ENCODE results near the gene C10orf53.

Gene C10orf53

DNA sequence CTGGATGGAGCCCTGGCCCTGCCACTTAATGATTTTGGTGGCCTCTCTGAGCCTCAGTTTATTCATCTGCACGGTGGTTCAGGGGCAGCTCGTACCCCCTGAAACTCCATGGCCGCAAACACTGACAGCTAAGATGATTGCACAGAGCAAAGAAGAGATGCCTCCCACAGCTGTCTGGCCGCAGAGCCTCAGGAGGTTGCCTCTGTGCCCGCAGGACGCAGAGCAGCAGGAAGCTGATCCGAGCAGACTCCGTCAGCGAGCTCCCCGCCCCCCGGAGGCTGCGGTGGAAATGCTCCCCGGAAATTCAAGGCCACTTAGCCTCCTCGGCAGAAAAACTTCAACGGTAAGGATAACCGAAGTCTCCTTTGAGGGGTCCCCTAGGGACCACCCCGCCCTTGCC, 30.2 kb upstream of the C10orf53 start:
- H3K4me3 ChIP-seq (ENCODE audit: low read depth, low read length) = no peak overlapping the region
- no peak for TF ChIP-seq CTCF (IDR thresholded peaks at IDR 0.05; ENCODE audit: low read depth, low read length)

DNA sequence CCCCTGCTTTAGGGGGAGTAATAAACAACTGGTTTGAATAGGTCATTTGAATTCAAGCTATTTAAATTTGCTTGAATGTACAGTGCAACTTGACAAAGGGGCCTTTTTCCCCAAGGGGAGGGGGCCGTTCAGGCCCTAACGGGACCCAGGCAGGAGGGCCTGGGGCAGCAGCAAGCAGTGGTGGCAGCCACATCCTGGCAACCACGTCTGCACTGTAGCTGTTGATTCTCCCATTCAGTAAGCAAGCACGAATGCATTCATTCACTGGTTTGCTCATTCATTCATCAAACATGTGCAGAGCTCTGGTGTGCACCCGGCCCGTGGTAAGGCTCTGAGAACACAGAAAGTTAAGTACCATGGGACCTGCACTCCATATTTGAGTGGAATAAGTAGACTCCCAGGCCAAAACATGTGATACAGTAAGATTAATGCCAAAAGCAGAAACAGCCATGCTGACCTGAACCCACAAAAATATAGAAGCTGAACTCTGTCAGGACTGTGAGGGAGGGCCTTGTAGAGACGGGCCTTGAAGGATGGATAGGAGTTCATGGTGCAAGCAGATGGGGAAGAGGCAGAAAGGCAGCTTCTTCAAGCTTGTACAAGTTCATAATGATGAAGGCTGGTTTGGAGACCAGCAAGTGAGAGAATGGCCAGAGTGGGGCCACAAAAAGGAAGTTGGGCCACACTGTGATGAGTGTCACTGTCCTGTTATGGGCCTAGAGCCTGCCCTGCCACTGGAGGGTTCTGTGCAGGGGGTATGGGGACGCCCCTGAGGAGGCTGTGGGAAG, 29.3 kb upstream of the C10orf53 start:
- no peak for TF ChIP-seq CTCF (IDR thresholded peaks at IDR 0.05; ENCODE audit: low read depth, low read length)
- H3K4me3 ChIP-seq (ENCODE audit: low read depth, low read length) = no peak overlapping the region

- H3K4me3 ChIP-seq (ENCODE audit: low read depth, low read length) = no peak overlapping the region
- no peak for TF ChIP-seq CTCF (IDR thresholded peaks at IDR 0.05; ENCODE audit: low read depth, low read length)
Observed at GRCh38 chr10:49650724-49651034, 28.8 kb upstream of the C10orf53 start.

DNA sequence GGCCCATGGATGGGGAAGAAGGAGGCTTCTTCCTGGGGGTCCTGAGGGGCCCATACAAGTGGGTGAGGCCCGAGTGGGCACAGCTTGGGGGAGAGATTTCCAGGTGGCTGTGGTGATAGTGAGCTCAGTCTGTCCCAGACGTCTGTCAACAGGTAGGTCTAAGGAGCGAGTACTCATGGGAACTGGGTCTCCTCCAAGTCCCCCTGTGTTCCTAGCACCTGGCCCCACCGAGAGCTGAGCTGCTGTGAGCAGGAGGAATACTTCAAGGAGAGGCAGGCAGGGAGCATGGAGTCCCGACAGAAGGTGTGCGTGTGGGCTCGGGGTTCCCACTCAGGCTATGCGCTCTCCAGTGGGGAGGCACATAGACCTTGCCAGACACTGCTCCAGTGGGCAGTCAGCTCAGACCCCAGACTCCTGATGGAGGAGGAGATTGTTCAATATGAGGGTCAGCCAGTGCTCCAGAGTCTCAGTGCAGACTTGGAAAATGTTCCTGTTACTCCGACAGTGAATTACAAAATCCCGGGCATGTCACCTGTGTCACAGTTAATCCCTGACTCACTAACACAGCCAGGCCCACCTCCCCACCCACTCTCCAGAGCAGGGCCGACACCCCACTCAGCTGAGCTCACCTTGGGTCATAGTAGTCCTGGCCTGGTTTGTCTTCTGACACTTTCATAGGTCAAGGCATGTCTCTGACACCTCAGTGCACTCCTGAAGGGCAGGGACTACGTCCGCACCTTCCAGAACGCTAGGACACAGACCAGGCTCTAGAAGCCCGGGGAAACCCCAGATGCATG, 28.2 kb upstream of the C10orf53 start:
- TF ChIP-seq CTCF (IDR thresholded peaks at IDR 0.05; ENCODE audit: low read depth, low read length) = no peak
- H3K4me3 ChIP-seq (ENCODE audit: low read depth, low read length) = no peak overlapping the region

DNA sequence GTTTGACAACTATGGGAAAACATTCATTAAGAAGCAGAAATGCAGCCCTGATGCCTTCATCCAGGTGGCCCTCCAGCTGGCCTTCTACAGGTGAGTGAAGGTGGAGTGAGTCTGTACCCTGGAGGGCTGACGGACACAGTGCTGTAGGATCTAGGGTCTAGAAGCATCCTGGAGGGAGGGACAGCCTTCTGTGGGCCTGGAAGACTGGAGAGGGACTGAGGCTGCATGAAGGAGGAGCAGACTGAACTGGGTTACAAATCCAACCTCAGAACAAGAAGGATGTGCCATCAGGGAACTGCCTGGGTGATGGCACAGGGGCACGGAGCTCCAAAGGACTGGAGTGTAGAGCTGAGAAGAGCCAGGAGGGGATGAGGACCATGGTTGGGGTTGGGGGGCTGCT, 27.5 kb upstream of the C10orf53 start:
- no peak for TF ChIP-seq CTCF (IDR thresholded peaks at IDR 0.05; ENCODE audit: low read depth, low read length)
- H3K4me3 ChIP-seq (ENCODE audit: low read depth, low read length) = no peak overlapping the region

DNA sequence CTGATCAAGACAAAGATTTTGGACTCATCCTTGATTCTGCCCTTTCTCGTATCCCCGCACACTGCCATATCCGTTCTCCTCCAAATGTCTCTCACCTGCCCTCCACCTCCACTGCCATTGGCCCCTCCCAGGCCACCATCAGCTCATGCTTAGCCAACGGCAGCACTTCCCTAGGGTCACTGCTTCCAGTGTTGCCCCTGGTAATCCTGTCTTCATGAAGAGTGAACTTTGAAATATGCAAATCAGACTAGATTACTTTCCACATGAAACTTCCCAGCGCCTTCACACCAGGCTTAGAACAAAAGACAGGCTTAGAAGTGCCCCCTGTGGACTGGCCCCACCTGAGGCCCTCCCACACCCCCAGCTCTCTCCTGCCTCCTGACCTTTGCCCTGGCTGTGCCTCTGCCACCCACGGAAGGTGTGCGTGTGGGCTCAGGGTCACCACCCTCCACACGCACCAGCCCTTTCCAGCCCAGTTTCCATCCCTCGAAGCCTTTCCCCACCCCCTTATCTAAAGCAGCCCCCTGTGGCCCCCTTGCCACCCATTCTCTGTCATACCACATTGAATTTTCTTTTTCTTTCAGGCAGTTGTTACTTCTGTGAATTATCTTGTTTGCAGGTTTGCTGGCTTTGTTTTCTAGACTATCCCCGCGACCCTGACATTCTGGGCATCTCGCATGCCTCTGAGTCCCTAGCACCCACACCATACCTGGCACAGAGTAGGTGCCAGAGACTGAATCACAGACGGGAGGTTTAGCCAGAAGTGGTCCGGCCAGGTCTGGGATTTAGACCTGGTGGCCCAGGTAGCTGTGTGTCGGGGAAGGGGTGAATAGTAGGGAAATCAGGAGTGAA, 26.8 kb upstream of the C10orf53 start:
- no peak for TF ChIP-seq CTCF (IDR thresholded peaks at IDR 0.05; ENCODE audit: low read depth, low read length)
- H3K4me3 ChIP-seq (ENCODE audit: low read depth, low read length) = no peak overlapping the region

Data from WI38 (cell line).